Cortex of kidney (tissue), 1 donor: Measurements from ENCODE around the gene HIF1AN.

ENCODE experiments used
- DNase-seq: peaks from one replicate; lab custom pipeline; 2025; lab: John Stamatoyannopoulos, UW

HIF1AN gene

DNA sequence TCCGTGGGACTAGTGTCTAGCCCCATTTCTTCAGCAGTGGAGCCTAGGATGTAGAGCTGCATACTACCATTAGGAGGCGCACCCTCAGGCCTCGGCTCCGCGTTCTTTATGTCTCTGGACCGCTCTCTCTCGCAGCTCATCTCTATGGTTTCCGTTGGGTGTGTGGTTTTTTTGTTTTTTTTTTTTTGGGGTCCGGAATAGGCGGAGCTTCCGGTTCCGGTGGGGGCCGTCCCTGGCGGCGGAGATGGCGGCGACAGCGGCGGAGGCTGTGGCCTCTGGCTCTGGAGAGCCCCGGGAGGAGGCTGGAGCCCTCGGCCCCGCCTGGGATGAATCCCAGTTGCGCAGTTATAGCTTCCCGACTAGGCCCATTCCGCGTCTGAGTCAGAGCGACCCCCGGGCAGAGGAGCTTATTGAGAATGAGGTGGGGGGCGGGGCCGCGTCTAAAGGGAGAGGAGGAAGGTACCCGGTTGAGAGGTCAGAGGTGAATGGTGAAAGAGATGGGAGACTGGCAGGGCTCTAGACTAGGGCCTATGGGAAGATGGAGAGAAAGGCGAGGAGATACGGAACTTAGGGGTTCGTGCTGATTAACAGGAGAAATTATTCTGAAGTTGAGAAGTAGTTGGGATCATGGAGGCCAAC, at the start of gene HIF1AN:
Gene HIF1AN (plus strand): TSS at position 229 of the 639 bp plus-strand sequence. CDS start 16 bp downstream, at position 245.
- no peak for DNase-seq

DNA sequence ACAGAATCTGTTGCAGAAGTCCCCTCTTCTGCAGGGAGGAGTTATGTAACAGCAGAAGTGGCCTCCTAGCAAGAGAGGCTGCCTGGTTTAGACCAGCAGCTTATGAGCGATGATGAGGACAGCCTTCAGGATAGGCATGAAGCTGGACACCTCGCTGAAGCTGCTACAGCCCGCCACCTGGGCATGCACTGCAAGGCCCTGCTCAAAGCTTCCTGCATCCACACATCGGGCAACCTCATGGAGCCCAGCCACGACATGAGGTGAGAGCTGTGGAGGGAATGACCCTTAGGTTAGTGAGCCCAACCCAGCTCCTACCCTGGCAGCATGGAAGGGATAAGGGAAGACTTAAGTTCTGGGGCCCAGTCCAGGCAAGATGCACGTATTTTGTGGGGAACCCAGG, 48.2 kb upstream of the HIF1AN start:
- DNase-seq: no peak

DNA sequence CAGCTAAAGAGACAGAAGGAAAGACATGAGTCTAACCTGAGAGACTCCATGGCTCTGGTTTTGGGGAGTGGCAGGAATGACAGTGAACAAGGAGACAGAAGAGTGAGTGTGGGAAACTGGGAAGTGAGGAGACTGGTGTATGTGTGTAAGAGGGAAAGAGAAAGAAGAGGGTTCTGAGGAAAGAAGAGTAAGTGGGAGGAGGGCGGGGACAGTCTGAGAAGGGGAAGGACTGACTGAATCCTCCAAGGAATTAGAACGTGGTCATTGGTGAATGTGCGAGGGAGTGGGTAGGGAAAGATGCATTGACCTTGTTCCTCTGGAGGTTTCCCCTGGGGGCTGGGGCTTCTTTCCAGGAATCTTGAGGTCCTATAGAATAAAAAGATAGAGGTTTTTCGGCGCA, 46.3 kb upstream of the HIF1AN start:
- no peak for DNase-seq

GRCh38 chr10:100490531-100490930, 45.2 kb upstream of the HIF1AN start:
- DNase-seq: no peak

- DNase-seq: no peak
Observed at GRCh38 chr10:100496567-100496966, 39.2 kb upstream of the HIF1AN start.

- DNase-seq: no peak
Observed at GRCh38 chr10:100498059-100498458, 37.7 kb upstream of the HIF1AN start.

- no peak for DNase-seq
Observed at GRCh38 chr10:100501423-100501822, 34.3 kb upstream of the HIF1AN start.

DNA sequence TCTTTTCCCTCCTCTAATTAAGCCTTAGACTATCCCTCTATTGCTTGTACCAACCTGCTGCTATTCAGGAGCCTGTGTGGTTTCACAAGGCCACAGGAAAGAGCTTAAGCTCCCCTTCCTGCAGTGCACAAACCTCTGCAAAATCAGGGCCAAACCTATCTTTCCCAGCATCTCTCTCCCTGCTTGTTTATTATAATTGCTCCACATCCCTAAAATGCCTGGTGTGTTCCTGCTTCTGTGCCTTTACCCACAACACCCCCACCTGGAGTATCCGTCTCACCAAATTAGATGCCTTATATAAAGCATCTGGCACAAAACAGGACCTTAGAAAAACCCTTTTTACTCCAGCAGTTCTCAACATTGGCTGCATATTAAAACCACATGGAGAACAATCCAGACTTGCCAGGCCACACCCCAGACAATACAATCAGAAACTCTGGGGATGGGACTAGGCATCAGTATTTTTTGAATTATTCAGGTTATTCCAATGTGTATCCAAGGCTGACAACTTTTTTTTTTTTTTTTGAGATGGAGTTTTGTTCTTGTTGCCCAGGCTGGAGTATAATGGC, 32.7 kb upstream of the HIF1AN start:
- no peak for DNase-seq

DNA sequence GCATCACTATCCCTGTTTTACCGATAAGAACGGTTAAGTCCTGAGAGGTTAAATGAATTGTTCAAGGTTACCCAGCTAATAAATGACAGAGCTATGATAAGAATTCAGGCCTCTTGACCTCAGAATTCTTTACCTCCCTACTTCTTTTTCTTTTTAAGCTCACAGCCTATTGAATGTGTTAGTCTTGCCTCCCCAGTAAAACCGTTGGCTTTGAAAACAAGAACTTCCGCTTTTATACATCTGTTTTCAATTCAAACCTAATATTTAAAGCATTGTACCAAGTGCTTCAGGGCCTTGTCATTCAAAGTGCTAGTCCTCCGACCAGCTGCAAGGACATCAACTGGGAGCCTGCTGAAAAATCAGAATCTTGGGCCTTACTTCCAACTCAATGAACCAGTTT, 31.6 kb upstream of the HIF1AN start:
- no peak for DNase-seq

GRCh38 chr10:100505164-100505563, 30.6 kb upstream of the HIF1AN start:
- no peak for DNase-seq

DNA sequence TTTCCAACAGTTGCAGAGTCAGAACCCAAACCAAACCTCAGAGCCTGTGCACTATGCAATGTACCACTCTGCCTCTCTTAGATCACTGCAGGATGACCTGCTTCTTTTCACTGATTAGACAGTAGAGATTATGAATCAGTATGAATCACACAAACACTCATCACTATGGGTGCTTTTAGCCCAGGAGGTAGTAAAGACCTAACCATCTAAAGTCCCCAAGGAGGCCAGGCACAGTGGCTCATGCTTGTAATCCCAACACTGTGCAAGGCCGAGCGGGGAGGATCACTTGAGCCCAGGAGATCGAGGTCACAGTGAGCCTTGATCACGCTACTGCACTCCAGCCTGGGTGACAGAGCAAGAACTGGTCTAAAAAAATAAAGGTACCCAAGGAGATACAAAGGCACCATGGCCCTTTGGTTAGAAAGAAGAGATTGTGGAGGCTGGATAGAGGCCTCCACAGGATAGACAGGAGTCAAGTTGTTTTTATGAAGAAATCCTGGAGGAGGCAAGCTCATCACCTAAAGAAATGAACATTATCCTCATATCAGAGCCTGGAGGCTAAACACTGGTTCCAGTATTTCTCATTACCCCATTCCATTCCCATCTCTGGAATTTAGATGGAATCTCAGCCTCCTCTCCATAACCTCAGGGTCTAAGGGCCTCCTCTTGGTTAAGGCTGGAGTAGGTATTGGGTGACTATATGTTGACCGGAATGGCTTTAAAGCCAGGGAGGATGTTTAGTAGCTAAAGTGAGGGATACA, 29.0 kb upstream of the HIF1AN start:
- no peak for DNase-seq

DNA sequence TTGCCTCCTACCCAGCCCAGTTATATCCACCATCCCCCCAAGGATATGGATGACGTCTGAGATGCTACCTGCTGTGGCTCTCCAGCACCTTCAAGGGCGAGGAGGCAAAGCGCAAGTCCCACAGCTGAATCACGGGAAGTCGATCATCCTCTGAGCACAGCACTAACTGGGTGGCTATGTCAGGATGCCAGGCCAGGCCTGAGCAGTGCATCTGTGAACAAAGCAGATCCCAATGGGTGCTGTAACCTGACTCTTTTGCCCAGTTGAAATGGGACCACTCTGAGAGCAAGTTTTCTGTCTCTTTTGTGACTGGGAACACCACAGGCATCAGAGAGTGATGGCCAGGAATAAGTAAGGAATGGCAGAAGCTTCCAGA, 28.4 kb upstream of the HIF1AN start:
- no peak for DNase-seq

GRCh38 chr10:100508266-100508665, 27.5 kb upstream of the HIF1AN start:
- no peak for DNase-seq

GRCh38 chr10:100508691-100509150, 27.0 kb upstream of the HIF1AN start:
- DNase-seq: no peak

- DNase-seq: no peak
Observed at GRCh38 chr10:100509241-100509840, 26.4 kb upstream of the HIF1AN start.

DNA sequence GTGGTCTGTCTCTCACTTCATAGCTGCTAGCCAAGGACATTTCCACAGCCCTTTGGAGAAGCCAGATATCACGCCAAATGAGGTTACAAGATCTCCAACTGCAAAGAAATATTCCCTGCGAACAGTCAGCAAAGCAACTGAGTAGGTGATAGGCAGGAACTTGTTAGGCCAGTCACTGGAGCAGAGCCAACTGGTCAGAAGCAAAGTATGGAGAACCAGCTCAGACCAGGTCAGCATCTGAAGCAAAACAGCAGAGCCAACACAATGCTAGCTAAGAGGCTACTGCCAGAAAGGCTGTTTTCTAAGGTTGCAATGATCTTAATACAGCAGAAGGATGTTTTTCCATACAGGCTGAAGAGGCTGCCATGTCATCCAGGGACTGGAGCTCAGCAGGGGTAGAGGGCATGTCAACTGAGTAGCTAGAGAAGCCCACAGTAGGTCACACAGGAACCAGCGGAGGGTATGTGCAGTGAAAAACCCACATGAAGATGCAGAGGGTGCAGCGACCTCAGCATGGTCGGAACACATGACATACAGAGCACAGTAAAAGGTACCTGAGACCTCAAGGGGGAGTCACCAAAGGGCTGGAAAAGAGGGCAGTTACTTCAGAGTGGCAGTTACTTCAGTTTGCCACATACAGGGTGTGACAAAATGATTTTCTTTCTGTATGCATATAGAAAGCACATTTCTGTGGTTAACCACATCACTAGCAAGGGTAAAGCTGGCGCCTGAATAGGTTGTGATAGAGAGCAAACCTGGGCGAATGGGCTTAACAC, 25.0 kb upstream of the HIF1AN start:
- no peak for DNase-seq

GRCh38 chr10:100515612-100516011, 20.1 kb upstream of the HIF1AN start:
- no peak for DNase-seq

DNA sequence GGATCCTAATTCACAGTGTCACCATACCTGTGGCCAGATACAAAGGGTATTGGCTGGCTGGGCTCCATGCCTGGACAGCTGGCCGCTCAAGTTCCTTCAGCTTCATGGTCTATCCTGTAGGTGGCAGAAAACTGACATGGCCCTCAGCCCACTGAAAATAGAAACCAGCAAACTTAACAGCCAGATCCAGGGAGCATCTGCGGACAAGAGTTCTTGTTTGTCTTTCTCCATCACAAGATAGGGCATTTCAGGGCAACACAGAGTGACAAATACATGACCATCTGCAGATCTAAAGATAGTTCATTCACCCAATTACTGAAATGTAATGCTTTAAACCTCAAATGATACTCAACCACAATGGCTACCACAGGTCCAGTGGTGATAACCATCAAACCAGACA, 18.9 kb upstream of the HIF1AN start:
- DNase-seq: no peak

- no peak for DNase-seq
Observed at GRCh38 chr10:100518761-100519241, 16.9 kb upstream of the HIF1AN start.

DNA sequence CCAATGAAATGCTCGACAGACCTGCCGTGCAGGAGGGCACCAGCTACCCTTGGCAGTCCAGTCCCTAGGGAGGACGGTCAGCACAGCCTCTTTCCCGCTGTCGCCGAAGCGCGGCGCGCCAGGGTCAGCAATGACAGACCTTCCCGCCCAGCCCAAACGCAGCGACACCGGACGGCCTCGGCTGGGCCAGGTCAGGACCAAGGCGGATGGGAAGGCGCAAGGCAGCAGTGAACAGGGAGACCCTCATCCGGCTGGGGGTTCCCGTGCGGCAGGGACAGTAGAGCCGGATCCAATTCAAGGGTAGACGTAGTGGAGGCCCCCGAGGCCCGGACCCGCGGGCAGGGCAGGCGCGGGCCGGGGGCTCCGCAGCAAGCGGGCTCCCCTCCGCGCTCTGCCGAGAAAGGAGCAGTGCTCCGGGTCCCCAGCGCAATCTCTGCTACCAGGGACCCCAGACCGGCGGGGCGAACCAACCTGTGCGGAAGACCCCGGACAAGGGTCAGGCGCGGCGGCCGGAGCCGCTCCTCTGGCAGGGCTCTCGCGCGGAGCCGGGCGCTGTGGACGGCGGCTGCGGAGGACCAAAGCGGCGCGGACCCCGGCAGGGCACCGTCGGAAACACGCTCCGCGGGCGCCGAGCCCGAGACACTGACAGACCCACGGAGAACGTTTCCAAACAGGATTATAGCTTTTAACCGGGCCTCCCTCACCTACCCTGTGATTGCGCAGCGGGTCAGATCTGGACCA, 16.3 kb upstream of the HIF1AN start, which contains the start of gene SEC31B:
Gene SEC31B (minus strand): TSS at position 551 of the 741 bp plus-strand sequence. CDS start 2,909 bp downstream, outside the sequence.
- no peak for DNase-seq

- no peak for DNase-seq
Observed at GRCh38 chr10:100520811-100521210, 14.9 kb upstream of the HIF1AN start.
